ENCODE measurements around the gene TCP1.

DNA sequence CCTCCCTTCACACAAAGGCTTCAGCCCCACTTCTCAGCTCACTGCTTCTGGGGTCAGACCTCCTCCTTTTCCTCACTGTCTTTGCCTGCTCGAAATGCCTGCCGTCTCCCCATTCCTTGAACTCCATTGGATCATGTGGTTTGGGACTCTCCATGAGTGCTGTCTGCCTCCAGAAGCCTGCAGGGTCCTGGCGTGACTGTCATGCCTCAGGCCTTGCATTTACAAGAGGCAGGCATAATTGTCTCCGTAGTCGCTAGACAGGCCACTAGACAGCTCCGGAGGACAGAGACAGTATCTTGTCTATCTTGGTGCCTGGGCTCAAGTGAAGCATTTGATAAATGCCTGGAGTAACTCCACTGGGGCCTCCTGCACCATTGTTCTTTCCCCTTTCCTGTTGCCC is 26.0 kb upstream of the TCP1 start:
- TF ChIP-seq, protein P1, sequence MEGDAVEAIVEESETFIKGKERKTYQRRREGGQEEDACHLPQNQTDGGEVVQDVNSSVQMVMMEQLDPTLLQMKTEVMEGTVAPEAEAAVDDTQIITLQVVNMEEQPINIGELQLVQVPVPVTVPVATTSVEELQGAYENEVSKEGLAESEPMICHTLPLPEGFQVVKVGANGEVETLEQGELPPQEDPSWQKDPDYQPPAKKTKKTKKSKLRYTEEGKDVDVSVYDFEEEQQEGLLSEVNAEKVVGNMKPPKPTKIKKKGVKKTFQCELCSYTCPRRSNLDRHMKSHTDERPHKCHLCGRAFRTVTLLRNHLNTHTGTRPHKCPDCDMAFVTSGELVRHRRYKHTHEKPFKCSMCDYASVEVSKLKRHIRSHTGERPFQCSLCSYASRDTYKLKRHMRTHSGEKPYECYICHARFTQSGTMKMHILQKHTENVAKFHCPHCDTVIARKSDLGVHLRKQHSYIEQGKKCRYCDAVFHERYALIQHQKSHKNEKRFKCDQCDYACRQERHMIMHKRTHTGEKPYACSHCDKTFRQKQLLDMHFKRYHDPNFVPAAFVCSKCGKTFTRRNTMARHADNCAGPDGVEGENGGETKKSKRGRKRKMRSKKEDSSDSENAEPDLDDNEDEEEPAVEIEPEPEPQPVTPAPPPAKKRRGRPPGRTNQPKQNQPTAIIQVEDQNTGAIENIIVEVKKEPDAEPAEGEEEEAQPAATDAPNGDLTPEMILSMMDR (conservative IDR thresholded peaks at IDR 0.05), result no peak
- TF ChIP-seq ZFX (IDR thresholded peaks at IDR 0.05), result no peak
